SH-SY5Y (cell line): ENCODE results near the gene FBXO38.

Experiments used
- GATA2 ChIP-seq: IDR thresholded peaks from 2 replicates; pipeline ENCODE4 v1.6.1; 2011; ENCODE audit warnings: mild to moderate bottlenecking, low read depth, low read length
- GATA3 ChIP-seq: IDR thresholded peaks from 2 replicates; pipeline ENCODE4 v1.6.1; 2011; ENCODE audit warnings: low read depth, mild to moderate bottlenecking, low read length, moderate library complexity

DNA sequence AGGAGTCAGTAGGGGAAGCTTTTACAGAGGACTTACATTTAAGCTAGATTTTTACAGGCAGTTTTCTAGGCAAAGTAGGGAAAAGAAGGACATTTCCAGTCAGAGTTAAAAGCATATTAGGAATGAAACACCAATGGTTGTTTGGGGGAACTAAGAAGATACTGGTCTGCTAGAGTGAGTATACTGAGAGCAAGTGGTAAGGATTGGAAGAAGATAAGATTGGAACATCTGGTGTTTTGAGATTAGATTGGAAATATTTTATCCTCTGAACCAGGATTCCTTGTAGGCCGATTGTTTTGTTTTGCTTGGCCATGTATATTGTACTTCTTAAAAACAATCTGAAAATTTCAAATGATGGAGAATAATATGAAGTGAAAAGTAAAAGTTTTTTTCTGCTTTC lies 7.7 kb downstream of the FBXO38 start:
- TF ChIP-seq GATA2 (no peak; the same call in 1 of the 2 replicates), GATA3 (no peak; the same call in 1 of the 2 replicates)
